ENCODE data around the gene ZNF669.

ZNF669 gene

DNA sequence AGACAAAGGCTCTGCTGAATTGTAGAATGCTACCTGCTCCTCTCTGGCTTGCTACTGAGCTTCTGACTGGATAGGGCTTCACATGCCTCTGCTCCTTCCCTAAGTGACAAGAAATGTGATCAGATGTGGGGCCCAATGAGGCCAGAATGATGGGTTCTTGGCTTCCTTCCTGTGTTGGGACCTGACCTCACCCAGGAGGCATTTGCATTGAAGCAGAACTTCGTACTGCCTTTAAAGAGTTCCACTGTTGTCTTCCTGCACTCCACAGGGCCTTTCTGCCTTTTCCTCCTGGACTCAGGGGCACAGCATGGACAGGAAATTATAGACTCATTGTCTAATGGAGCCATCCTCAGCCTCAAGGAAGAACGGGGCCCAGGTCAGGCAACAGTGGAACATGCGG lies 39.9 kb downstream of the ZNF669 start:
- no peak for DNase-seq (ENCODE audit: low read depth)

DNA sequence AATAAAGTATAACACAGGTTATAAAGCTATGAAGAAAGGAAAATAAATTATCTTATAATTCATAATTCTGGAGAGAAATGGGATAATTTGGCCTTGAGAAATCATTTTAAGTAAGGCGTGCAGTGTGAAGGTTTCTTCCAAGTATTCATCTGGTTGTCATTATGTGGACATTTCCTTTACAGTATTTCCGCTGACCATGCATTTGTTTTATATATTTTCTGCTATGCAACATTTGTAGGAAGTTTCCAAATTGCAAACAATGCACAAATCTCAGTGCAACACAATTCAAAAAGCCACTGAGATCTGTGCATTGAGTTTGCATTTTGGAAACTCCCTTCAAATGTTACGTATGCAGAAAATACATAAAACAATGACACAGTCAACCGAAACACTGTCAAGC lies 43.4 kb downstream of the ZNF669 start:
- DNase-seq (ENCODE audit: low read depth) = no peak

DNA sequence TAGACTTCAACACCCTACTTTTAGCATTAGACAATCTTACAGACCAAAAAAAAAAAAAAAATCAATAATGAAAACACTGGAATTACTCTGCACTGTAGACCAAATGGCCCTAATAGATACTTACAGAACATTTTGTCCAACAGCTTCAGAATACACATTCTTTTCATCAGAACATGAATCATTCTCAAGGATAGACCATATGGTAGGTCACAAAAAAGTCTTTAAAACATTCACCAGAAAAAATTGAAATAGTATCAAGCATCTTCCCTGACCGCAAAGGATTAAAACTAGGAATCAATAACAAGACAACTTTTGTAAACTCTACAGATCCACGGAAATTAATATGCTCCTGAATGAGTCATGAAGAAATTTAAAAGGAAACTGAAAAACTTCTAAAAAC lies 48.1 kb downstream of the ZNF669 start:
- no peak for DNase-seq (ENCODE audit: low read depth)

DNA sequence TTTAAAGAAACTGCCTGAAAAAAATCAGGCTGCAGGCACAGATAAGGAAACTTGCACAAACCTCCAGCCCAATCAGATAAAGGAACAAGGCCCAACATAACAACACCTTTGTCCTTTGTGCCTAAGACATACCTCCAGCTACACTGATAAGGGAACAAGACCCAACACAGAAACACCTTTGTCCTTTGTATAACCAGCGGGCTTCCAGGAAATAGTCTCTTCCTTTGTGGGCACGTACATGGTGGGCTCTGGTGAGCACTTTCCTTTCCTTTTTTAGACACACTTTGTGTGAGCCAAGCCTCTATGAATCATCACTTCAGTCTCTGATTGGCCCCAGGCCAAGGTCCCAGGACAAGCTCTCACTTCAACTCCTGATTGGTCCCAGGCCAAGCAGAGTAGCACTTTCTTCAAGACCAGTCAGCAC lies 49.2 kb downstream of the ZNF669 start:
- no peak for DNase-seq (ENCODE audit: low read depth)
